HK-2 (cell line): ENCODE data around the gene HACD2.

Experiments
- DNase-seq: peaks from one replicate; pipeline ENCODE4 v3.0.0-alpha.2; 2018; ENCODE audit not compliant: unreplicated experiment

The HACD2 gene

GRCh38 chr3:123483146-123483545 lies 101.7 kb downstream of the HACD2 start:
- no peak for DNase-seq

GRCh38 chr3:123481722-123482457 lies 103.0 kb downstream of the HACD2 start:
- DNase-seq, result no peak

GRCh38 chr3:123481071-123481470 lies 103.8 kb downstream of the HACD2 start:
- no peak for DNase-seq

GRCh38 chr3:123480428-123480827 lies 104.4 kb downstream of the HACD2 start:
- no peak for DNase-seq

GRCh38 chr3:123479891-123480290 lies 105.0 kb downstream of the HACD2 start:
- DNase-seq, result no peak

- DNase-seq, result no peak
Measured at GRCh38 chr3:123478314-123478713, 106.5 kb downstream of the HACD2 start.

- no peak for DNase-seq
Measured at GRCh38 chr3:123476967-123477750, 107.7 kb downstream of the HACD2 start.

- no peak for DNase-seq
Measured at GRCh38 chr3:123475786-123476185, 109.1 kb downstream of the HACD2 start.

- no peak for DNase-seq
Measured at GRCh38 chr3:123471106-123471505, 113.7 kb downstream of the HACD2 start.

- DNase-seq, result no peak
Measured at GRCh38 chr3:123469323-123469995, 115.4 kb downstream of the HACD2 start.

- DNase-seq, result no peak
Measured at GRCh38 chr3:123467046-123467445, 117.8 kb downstream of the HACD2 start.

- no peak for DNase-seq
Measured at GRCh38 chr3:123464211-123464610, 120.6 kb downstream of the HACD2 start.

GRCh38 chr3:123459862-123460261 lies 125.0 kb downstream of the HACD2 start:
- DNase-seq, result no peak

GRCh38 chr3:123458255-123458654 lies 126.6 kb downstream of the HACD2 start:
- no peak for DNase-seq

GRCh38 chr3:123457841-123458240 lies 127.0 kb downstream of the HACD2 start:
- no peak for DNase-seq

- DNase-seq, result no peak
Measured at GRCh38 chr3:123453675-123454074, 131.2 kb downstream of the HACD2 start.

GRCh38 chr3:123451186-123451585 lies 133.7 kb downstream of the HACD2 start:
- no peak for DNase-seq

- no peak for DNase-seq
Measured at GRCh38 chr3:123449997-123450604, 134.8 kb downstream of the HACD2 start.

GRCh38 chr3:123449102-123449996 lies 135.5 kb downstream of the HACD2 start:
- DNase-seq, result peak; percentile 27

GRCh38 chr3:123448536-123449101 lies 136.2 kb downstream of the HACD2 start, which contains the start of gene ADCY5:
Gene ADCY5, minus strand, starts transcription at chr3:123449090. Its CDS starts 545 bp downstream, at chr3:123448545.
- DNase-seq, result peak; percentile 21
